HG03039 (cell line): ENCODE results near the gene MIR17HG.
"Not testable (repeated sequence)": the region's sequence is repeated elsewhere in the genome, so short reads cannot be mapped to it uniquely, and the experiment has no call there.

ENCODE experiments used
- ATAC-seq: cut with Tn5 transposase; IDR thresholded peaks from one replicate; pipeline ENCODE4 v1.9.1; 2021; ENCODE audit warnings: mild to moderate bottlenecking, moderate library complexity; ENCODE audit not compliant: unreplicated experiment

MIR17HG gene

DNA sequence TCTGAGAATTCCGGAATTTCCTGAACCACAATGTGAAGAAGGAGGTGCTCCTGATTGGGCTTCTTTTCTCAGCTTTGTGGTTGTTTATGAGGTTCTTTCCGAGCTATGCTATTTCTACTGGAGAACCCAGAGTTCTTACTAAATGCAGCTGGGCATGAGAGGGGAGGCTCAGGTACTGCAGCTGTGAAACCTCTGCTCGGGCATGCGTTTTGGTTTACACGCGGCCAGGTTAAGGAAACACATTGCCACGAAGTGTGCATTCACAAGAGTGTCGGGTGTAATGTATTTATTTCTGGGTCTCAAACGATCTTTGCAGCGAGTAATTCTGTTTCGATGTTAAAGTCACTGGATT, 661 bp upstream of the MIR17HG start:
- peak; percentile 10 for ATAC-seq

- ATAC-seq = peak; percentile 26
Observed at GRCh38 chr13:91347996-91348905, 764 bp downstream of the MIR17HG start.

DNA sequence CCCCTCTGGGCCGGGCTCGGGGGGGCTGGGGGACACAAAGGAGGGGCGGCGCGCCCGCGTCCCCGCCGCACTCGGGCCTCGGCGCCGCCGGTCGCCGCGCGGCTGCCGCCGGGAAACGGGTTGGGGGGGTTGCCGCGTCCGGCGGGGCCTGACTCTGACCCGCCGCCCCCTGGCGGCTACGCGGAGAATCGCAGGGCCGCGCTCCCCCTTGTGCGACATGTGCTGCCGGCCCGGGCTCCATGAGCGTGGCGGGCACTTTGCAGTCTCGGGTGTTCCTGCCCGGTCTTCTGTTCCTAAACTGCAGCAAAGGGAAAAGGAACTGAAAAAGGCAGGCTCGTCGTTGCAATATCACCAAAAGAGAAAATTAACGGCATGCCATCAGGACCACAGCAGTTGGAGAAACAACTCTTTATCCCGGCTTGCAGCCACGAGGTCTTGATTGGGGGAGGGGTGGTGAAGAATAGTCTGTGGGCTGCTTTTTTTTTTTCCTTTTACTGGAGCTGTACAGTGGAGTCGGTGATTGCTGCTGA, 1.5 kb downstream of the MIR17HG start:
- ATAC-seq = peak; percentile 43

DNA sequence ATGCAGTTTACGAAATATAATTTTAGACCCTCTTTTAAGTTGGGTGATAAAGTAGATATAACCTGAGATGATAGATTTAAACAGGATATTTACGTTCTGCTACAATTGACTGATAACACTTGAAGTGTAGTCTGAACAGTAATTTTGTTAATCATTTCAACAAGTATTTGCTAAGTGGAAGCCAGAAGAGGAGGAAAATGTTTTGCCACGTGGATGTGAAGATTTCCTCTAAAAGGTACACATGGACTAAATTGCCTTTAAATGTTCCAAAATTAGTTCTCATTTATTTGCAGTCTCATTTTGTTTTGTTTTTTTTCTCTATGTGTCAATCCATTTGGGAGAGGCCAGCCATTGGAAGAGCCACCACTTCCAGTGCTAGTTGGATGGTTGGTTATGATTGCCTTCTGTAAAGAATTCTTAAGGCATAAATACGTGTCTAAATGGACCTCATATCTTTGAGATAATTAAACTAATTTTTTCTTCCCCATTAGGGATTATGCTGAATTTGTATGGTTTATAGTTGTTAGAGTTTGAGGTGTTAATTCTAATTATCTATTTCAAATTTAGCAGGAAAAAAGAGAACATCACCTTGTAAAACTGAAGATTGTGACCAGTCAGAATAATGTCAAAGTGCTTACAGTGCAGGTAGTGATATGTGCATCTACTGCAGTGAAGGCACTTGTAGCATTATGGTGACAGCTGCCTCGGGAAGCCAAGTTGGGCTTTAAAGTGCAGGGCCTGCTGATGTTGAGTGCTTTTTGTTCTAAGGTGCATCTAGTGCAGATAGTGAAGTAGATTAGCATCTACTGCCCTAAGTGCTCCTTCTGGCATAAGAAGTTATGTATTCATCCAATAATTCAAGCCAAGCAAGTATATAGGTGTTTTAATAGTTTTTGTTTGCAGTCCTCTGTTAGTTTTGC, 2.8 kb downstream of the MIR17HG start:
- no peak for ATAC-seq

DNA sequence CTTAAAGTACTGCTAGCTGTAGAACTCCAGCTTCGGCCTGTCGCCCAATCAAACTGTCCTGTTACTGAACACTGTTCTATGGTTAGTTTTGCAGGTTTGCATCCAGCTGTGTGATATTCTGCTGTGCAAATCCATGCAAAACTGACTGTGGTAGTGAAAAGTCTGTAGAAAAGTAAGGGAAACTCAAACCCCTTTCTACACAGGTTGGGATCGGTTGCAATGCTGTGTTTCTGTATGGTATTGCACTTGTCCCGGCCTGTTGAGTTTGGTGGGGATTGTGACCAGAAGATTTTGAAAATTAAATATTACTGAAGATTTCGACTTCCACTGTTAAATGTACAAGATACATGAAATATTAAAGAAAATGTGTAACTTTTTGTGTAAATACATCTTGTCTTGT, 3.6 kb downstream of the MIR17HG start:
- ATAC-seq = no peak

DNA sequence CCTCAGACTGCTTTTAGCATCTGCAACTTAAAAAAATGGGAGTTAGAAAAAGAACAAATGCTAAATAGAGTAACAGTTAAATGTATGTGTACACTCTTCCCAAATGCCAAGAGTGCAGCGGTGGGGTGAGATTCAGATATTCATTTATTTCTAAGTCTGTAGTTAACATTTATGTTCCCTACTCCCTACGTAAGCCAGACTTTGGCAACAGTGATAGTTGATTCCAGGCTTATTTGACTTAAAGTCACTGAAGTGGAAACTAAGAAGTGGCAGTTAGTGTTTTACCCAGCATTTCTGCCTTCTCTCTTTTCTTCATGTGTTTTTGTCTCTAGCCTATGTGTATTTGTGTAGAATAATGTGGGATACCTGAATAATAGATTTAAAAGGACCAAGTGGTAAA, 4.5 kb downstream of the MIR17HG start:
- ATAC-seq = no peak

DNA sequence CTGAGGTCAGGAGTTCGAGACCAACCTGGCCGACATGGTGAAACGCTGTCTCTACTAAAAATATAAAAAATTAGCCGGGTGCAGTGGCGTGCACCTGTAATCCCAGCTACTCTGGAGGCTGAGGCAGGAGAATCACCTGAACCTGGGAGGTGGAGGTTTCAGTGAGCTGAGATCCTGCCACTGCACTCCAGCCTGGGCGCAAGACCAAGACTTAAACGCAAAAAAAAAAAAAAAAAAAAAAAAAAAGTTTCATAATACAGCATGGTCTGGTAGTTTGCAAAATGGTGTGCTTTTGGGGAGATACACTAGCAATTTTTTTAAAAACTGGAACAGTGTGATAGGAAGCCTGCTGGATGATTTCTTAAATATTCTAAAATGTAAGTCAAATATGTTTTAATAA, 5.4 kb downstream of the MIR17HG start:
- ATAC-seq = not testable (repeated sequence)

DNA sequence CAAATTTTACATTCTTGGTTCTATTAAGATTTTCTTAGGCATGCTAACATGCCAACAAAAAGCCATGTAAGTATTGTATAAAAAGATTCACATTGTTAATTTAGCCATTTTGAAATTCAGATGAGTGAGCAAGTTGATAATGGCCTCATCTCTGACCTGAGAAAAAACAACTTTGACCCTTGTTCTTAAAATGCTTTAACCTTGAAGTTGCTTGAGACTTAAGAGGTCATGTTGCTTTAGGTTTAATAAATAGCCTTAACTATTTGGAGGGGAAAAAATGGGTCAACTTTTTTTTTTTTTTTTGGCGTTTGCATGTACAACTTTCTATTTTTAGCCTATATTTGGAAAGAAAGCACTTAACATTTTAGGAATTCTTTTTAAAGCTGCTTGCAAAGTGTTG, 6.0 kb downstream of the MIR17HG start:
- no peak for ATAC-seq

GRCh38 chr13:91355099-91355825, 7.8 kb downstream of the MIR17HG start:
- ATAC-seq = no peak

DNA sequence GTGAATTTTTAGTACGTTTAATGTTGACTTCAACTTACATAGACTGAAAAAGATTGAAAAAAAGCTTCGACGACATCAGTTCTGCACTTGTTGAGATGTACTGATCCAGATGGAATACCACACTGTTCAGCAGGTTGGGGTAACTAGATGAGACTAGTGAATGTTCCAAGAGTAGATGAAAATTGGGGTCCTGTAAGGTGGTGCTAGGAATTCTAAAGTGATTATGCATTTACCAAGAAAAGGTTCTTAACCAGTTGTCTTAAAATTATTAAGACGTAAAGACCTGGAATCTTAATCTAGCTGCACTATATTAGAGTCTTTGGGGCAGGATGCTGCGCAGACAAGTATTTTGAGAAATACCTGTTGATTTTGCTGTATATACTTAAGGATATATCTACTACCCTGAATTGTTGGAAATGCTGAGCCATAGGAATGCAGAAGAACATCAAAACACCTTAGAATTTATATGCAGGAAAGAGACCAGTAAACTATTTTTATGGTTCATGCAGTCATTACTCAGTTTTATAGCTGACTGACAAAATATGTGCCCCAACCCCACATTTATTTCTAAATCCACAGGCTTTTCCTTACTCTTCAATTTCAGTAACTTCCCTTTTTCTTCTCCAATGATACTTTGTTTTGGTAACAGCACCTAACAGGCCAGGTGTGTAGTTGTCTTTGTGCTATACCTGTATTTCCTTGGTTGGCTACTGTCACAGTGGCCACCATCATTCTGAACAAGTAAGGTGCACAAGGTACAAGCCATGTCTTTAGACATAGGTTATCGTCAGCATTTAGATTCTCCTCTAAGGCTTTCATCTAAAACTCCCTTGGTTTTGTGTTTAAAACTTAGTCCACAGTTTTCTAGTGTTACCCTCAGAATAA, 8.6 kb downstream of the MIR17HG start:
- no peak for ATAC-seq

GRCh38 chr13:91356919-91357612, 9.6 kb downstream of the MIR17HG start:
- no peak for ATAC-seq

DNA sequence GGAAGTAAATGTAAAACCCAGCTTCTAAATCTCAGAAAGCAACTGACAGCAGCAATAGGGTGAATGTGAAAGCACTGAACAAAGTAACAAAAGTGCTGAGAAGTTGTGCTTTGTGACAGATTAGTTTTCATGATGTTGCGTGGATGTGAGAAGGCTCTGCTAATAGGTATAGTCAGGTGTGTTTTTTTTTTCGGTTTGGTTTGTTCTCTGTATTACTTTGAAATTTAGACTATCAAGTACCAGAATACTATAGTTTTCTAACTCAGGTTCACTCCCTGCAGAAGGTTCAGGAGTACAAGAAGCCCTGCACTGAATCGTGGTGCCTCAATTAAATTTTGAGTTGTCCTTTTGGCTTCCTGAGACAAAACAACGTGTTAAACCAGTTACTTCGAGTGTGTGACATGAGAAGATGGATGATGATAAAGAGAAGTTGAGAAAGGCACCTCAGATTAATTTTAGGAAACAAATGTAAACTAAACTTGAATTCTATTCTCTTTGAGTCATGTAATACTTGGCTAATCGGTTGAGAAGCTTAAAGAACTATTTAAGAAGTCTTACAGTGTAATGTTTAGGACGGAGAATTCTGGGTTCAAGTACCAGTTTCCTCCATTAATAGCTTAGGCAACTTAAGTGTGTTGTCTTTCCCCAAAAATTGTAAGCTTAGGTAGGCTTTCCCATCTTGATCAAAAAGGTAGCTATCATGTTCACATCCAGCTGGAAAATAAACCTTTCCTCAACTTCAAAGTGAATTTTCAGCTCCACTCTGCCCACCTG, 10.3 kb downstream of the MIR17HG start:
- no peak for ATAC-seq

DNA sequence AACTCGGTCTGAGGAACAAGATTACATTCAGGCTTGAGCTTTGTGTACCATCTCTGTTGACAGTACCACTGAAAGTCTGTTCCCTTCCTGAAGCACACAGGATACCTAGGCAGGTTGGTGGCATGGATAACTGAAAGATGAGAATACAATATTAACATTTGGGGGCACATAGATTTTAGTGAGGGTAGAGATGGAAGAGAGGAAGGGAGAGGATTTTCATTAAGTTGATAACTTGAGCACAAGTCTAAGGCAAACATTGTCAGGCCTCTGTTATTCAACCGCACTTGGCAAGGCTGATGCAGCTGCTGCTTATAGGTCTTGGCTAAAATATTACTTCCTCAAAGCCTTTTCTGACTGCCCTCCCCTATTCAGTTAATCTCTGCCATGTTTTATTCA, 10.9 kb downstream of the MIR17HG start:
- ATAC-seq = no peak

DNA sequence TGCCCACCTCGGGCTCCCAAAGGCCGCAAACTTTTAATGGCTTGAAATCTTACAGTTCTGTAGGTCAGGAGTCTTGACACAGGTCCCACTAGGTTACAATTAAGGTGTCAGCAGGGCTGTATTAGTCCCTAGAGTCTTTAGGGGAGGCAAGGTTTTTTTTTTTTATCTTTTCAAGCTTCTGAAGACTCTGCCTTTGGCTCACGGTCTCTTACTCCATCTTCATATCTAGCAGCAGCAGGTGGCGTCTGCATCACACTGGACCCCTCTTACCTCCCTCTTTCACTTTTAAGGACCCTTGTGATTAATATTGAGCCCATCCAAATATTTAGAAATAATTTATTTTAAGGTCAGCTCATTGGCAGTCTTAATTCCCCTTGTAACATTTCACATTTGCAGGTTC, 11.6 kb downstream of the MIR17HG start:
- no peak for ATAC-seq

- ATAC-seq = no peak
Observed at GRCh38 chr13:91359631-91360030, 12.1 kb downstream of the MIR17HG start.

GRCh38 chr13:91360246-91360751, 12.8 kb downstream of the MIR17HG start:
- no peak for ATAC-seq

- ATAC-seq = no peak
Observed at GRCh38 chr13:91361755-91362271, 14.3 kb downstream of the MIR17HG start.

GRCh38 chr13:91362908-91363307, 15.4 kb downstream of the MIR17HG start:
- ATAC-seq = no peak
